Skin of body (tissue), 2 donors: ENCODE data around the gene CYFIP1. TPM values are rescaled to one million over a fixed set of nuclear protein-coding genes. Genes with fewer than 3 reads are reported as not detected.

Source experiments
- DNase-seq: peaks from one replicate; lab custom pipeline; 2025; lab: John Stamatoyannopoulos, UW
- total RNA-seq: library from RNA; depleted of rRNA; stranded (reverse); fragments of >200 nt; gene quantifications from one replicate; pipeline ENCODE4 v1.2.3, GENCODE V29; 2014

The CYFIP1 gene
- total RNA-seq, 1 donor from 2014 or later, result 72.5 TPM

- no peak for DNase-seq
These were observed 160.5 kb downstream of the CYFIP1 start for GRCh38 chr15:22819651-22820050.

Other genes starting within 250 kb of the CYFIP1 start
- 7.3 TPM for gene NIPA1, start 193.7 kb downstream of the CYFIP1 start, total RNA-seq
- 34.4 TPM for gene NIPA2, start 141.7 kb downstream of the CYFIP1 start, total RNA-seq
- 22.6 TPM for gene TUBGCP5, start 59.2 kb upstream of the CYFIP1 start, total RNA-seq
- gene GOLGA6L1, start 156.5 kb upstream of the CYFIP1 start, total RNA-seq, result not detected